ENCODE data around the gene GRIK4.
"Not testable (repeated sequence)": the region's sequence is repeated elsewhere in the genome, so short reads cannot be mapped to it uniquely, and the experiment has no call there.

The GRIK4 gene

DNA sequence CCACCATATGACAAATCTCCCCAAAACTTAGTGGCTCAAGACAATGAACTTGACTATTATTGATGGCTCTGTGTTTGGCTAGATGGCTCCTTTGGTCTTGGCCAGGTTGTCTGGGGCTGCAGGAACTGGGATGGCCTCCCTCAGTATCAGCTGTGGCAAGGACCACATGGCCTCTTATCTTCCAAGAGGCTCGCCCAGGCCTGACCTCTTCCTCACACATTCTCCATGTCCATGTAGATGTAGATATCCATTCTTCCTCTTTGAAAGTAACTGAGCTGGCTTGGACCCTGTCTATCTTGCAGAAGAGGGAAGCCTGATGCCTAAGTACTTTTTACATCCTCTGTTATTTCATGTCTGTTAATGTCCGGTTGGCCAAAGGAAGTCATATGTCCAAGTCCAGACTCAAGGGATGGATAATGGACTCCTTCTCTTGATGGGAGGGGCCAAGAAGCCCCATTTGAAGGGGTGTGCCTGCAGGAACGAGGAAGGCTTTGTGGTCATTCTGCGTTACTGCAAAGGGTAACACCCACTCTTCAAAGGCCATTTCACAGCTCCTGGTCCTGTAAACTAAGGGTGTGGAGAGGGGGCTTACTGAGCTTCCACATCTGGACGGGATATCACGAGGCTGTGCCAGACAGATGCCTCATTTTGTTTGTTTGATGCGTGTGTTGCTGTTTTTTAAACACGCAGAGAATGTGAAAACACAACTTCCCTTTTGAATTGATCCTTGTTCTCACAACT is 87.1 kb downstream of the GRIK4 start:
- no peak for DNase-seq (ENCODE audit: low read depth in 2 of 3, low spot score in 1 of 3)

DNA sequence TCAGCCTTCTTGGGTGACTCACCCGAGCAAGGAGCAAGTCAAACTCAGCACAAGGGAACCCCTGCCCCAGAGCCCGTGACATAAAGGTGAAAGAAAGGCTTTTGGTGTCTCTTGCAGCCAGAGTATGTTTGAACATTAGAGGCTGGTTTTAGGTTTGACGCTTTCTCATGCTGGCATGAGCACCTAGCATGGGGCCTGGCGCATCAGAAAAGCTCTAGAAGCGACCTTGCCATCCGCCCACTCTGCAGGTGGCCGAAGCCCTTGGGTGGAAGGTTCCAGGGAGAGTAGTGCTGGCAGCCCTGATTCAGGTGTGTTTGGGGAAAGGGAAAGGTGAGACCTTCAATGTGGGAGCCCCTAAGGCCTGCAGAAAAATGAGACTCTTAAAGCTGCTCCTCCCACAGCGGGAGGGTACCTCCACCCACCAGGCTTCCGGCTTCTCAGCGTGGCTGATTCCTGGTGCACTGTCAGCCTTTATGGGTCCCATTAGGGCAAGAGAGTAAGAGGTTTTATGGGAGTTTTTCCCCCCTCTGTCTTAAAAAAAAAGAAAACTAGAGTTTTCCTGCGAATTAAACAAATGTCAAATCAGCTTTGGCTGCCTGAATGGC is 88.4 kb downstream of the GRIK4 start:
- DNase-seq (ENCODE audit: low read depth in 2 of 3, low spot score in 1 of 3): no peak

GRCh38 chr11:120601536-120601935 is 90.0 kb downstream of the GRIK4 start:
- DNase-seq (ENCODE audit: low read depth in 2 of 3, low spot score in 1 of 3): no peak

DNA sequence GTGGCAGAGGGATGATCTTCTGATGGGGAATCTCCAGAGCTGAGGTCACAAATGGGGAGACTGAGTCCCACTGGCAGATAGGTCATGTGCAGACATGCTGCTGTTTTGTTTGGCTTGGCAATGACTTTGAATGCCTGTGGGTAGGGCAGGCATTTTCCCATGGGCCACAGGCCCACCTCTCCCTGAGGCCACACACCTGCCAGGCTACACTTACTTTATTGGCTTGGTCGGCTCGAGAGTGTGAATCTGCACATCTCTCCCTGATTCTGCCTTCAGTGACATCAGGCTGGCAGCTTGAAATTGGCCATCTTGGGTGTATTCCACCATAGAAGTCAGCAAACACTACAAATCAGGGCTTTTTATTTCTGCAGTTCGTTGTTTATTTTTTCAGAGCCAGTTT is 91.5 kb downstream of the GRIK4 start:
- DNase-seq (ENCODE audit: low read depth in 2 of 3, low spot score in 1 of 3): no peak

GRCh38 chr11:120605469-120605868 is 93.9 kb downstream of the GRIK4 start:
- no peak for DNase-seq (ENCODE audit: low read depth in 2 of 3, low spot score in 1 of 3)

- DNase-seq (ENCODE audit: low read depth in 2 of 3, low spot score in 1 of 3): no peak
Measured at GRCh38 chr11:120606211-120607010, 94.9 kb downstream of the GRIK4 start.

- DNase-seq (ENCODE audit: low read depth in 2 of 3, low spot score in 1 of 3): no peak
Measured at GRCh38 chr11:120608061-120608460, 96.5 kb downstream of the GRIK4 start.

DNA sequence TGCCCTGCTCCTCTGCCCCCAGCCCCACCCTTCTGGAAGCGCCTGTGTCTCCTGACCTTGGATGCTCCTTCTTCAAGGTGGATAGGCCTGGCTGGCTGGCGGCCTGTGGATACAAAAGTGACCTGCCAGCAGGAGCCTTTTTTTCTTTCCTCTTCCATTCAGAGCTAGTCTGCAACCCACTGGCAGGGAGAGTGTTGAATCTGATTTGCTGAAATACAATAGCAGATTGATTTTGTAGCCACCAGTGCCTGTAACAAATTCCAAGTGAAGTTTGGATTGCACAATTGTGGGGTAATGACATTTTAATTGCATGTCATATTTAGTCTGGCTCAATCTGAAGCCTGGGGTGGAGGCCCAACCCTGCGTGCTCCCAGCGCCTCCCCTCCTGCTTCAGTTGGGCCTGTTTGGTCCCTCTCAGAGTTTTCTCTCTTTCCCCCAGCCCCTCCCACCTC is 97.2 kb downstream of the GRIK4 start:
- no peak for DNase-seq (ENCODE audit: low read depth in 2 of 3, low spot score in 1 of 3)

DNA sequence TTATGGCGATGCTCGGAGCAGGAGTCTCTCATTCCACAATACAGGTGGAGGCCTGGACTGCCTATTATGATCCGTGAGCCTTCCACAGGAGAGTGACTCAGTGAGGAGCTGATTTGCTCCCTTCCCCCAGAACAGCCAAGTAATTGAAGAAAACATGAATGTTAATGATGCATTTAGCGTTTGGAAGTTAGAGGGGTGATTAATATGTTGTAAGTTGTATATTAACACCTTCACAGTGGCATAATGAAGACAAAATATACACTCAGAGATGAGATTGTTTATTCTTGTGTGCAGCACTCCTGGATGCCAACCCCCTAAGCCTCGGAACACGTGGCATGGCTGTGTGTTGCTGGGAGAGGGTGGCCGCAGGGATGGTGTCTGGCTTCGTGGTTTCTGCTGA is 98.6 kb downstream of the GRIK4 start:
- DNase-seq (ENCODE audit: low read depth in 2 of 3, low spot score in 1 of 3): no peak

DNA sequence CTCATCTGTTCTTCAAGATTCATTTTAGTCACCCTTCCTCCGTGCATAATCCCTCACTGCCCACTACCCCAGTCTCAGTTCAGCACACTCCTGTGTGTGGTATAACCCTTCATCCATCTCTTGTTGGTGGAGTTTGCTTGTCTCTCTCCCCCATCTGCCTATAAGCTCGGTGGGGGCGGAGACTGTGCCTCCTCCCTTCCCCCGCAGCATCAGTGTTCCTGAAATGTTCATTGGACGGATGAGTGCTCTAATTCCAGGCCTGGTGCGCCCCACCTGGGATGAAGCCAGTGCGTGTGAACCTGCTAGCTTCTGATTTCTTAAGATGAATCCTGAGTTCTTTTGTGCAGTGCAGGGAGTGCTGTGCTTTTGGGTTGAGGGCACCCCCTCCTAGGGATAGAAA is 100.0 kb downstream of the GRIK4 start:
- DNase-seq (ENCODE audit: low read depth in 2 of 3, low spot score in 1 of 3): no peak

DNA sequence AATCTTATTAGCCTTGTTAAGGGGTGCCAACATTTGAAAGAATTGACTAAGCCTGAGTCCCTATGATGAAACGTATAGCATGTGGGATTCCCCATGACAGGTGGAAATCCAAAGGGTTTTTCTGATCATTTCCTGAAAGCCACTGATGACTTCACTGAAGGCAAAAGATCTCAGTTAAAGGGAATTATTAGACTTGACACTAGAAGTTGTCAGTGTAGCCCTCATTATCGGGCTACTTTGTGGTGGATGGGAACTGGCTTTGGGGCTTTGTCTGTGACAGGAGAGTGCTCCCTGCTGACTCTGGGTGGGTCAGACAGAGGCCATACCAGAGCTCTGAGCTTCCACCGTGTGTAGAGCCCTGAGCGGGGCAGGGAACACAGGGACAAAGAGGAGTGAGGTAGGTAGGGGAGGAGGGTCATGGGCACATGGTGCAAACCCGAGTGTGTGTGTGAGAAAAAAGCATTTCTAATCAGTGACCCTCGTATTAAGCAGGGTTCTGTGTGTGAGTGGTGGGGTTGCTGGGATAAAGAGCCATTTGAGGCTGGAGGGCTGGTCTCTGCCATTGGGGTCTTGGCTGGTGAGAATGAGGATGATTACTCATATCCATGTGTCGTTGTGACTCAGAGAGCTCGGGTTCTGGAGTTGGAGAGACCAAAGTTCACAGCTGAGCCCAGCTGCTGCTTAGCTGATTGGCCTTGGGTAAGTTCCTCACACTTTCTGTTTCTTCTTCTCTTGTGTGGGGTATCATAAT is 101.1 kb downstream of the GRIK4 start:
- DNase-seq (ENCODE audit: low read depth in 2 of 3, low spot score in 1 of 3): peak in 1 of 3 donors; percentile 2

DNA sequence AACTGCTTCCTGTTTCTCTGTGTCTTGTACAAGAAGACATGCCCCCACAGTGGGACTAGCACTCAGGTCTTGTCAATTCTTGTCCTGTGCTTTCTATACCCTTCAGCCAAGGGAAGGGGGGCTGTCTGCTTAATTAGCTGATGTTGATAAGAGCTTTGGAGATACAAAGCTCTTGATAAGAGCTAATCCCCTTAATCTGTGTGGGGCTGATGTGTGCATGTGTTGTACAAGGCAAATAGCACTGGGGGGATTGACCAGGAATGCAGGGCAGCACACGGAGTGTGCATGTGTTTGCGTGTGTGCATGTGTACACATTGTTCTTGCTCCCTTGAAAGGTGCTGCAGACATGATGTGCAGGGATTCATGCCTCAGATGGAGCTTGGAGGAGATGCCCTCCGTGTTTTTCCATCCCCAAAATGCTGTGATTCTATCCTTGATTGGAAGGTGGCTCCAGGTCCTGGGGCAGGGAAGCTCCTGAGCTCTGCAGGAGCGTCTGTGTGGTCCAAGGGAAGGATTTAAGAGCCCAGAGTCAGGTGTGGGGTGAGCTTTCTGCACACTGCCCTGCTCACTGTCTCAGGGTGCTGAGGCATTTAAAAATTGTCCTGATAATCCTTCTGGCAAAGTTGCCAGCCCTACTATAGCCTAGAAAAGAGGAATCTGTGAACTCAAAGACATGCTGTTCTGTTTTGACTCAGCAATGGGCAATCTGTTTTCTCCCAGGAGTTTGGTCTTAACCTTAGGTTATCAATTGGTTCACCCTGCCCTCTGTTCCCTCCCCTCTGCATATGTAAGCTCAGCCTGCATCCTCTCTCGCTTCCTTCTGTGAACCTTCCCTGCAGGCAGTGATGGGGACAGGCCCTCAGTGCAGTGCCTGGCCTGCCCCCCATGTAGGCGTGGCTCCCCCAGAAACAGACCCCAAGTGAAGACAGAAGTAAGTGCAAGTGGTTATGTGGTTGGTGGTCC is 102.0 kb downstream of the GRIK4 start:
- DNase-seq (ENCODE audit: low read depth in 2 of 3, low spot score in 1 of 3): no peak

GRCh38 chr11:120615391-120615790 is 103.8 kb downstream of the GRIK4 start:
- DNase-seq (ENCODE audit: low read depth in 2 of 3, low spot score in 1 of 3): no peak

GRCh38 chr11:120618399-120618798 is 106.9 kb downstream of the GRIK4 start:
- no peak for DNase-seq (ENCODE audit: low read depth in 2 of 3, low spot score in 1 of 3)

GRCh38 chr11:120622189-120622875 is 110.8 kb downstream of the GRIK4 start:
- DNase-seq (ENCODE audit: low read depth in 2 of 3, low spot score in 1 of 3): no peak

DNA sequence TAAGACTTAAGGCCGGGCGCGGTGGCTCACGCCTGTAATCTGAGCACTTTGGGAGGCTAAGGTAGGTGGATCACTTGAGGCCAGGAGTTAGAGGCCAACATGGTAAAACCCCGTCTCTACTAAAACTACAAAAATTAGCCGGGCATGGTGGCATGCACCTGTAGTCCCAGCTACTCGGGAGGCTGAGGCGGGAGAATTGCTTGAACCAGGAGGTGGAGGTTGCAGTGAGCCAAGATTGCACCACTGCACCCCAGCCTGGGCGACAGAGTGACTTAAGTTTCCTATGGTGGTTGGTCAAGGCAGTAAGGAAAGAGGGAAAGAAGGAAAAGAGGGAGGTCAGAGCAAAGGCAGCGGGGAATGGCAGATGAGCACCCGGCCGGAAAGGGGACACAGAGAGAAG is 113.4 kb downstream of the GRIK4 start:
- DNase-seq (ENCODE audit: low read depth in 2 of 3, low spot score in 1 of 3): not testable (repeated sequence)

- no peak for DNase-seq (ENCODE audit: low read depth in 2 of 3, low spot score in 1 of 3)
Measured at GRCh38 chr11:120625565-120625964, 114.0 kb downstream of the GRIK4 start.

GRCh38 chr11:120626791-120627190 is 115.2 kb downstream of the GRIK4 start:
- no peak for DNase-seq (ENCODE audit: low read depth in 2 of 3, low spot score in 1 of 3)

GRCh38 chr11:120627327-120628163 is 116.0 kb downstream of the GRIK4 start:
- no peak for DNase-seq (ENCODE audit: low read depth in 2 of 3, low spot score in 1 of 3)

Measured in stimulated activated CD4-positive, alpha-beta T cell treated with anti-CD3 and anti-CD28 coated beads, Interleukin-12 subunit alpha, Interleukin-12 subunit beta, amount 100 ng/mL, for 48 hours (primary cell).